A549 treated with CORT108297 at 1 μM for 4 hours (cell line): ENCODE measurements around the gene PRAC2. TPM values are rescaled to one million over a fixed set of nuclear protein-coding genes. Genes with fewer than 3 reads are reported as not detected.

Experiments used
- total RNA-seq: library from RNA; stranded (reverse); fragments of 200-300 nt; extraction: Qiagen RNA extraction; gene quantifications from 5 replicates; pipeline ENCODE4 v1.2.3, GENCODE V29; 2022

PRAC2 gene
- total RNA-seq, result not detected in 5 replicates

DNA sequence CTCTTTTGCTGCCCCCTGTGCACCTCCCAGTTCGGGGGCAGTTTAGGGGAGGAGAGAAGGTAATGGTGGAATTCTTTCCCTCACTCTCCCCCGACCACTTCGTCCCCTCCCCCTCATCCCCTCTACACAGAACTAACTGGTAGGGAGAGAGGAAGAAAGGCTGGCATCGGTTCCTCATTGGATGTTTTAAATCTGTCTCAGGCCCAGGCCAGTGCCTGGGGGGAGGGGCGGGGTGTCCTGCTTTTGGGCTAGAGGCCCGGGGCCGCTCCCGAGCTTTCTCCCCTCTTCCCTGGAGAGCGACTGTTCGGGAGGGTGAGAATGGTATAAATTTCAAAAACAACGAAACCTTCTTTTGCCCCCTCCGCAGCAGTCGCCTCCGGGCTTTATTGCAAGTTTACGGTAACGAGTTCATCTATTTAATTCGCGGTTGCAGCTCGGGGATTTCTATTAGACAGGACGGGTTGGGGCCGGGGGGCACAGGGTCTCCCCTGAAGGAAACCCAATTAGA, at the start of gene PRAC2:
Gene PRAC2 (plus strand): TSS at position 271 of the 508 bp plus-strand sequence. CDS start 1,226 bp downstream, outside the sequence.

DNA sequence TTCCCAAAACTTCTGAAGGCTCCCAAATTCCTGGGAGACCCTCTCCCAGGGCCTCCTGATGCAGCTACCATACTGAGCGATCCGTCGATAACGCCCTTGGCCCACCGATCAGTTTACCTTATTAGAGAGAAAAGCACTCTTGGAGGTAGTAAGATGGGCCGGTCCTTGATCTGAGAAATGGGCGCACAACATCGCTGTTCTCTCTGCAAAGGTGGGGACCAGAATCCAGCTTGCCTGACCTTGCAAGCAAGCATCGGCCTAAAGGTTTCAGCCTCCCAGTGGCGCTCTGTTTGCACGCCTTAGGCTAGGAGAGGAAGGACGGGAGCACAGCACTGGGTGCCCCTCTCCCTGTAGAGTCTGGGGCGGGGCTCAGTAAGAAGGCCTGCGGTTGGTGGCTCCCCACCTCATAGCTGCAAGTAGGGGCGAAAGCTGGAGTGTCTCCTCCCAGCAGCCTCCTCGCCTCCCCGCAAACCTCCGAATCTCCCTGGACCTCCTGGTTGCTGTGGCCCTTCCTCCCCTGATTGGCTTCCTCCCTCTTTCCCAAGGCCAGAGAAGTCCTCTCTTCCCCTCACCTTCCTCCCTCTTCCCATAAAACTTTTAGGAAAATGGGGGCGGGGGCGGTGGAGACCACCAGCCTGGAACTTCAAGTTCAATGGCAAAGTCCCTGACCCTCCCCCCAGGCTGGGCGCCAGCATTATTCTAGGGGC, 631 bp upstream of the PRAC2 start, which contains the start of gene PRAC1:
Gene PRAC1 (minus strand): TSS at position 318 of the 707 bp plus-strand sequence. CDS start 126 bp downstream, at position 192.

DNA sequence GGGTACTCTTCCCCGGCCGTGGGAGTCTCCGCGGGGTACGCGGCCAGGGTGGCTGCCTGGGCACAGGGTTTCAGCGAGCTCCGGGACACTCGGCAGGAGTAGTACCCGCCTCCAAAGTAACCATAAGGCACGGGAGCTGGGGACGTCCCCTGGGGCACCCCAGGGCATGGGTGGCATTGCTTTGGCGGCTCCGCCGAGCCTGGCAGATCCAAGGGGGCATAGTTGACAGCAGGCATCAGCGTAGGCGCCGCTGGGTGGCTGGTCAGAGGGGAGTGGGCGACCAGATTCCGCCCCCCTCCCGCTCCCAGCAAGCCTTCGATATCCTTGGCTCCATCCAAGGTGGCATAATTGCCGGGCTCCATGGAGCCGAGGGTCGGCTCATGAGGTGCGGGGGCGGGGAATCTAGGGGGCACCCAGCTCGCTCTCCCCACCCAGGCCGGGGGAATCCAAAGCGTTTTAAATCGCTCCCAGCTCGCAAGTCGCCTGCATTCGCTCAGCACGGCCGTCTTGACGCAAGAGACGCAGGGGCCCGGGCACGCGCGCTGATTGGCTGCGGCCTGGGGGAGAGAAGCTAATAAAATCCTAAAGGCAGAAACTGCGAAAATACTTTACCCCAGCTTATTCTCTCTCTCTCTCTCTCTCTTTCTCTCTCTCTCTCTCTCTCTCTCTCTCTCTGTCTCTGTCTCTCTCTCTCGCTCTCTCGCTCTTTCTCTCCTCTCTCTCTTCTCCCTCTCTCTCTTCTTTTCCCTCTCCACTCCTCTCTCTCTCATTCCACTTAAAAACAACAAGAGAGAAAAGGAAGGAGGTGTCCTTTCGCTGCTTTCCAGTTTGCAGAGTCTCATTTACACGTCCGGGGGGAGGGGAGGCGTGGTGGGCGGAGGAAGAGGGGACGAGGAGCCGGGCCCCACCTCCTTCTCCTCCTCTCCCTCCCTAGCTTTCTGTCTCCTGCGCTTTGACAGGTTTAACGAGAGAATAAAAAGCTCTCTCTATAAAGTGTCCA, 5.5 kb downstream of the PRAC2 start, which contains the start of gene HOXB13:
Gene HOXB13 (minus strand): TSS at position 519 of the 1,000 bp plus-strand sequence. CDS start 157 bp downstream, at position 362.

Other genes starting within 250 kb of the PRAC2 start
- not detected in 5 replicates for gene HOXB1, start 192.2 kb upstream of the PRAC2 start, total RNA-seq
- 0.51 to 0.76 TPM (median 0.55 TPM) in 5 replicates for gene HOXB2, start 178.1 kb upstream of the PRAC2 start, total RNA-seq
- 0.03 to 0.20 TPM (median 0.13 TPM) in 5 replicates for gene HOXB4, start 144.8 kb upstream of the PRAC2 start, total RNA-seq
- 4.6 to 6.8 TPM (median 5.7 TPM) in 5 replicates for gene HOXB3, start 132.9 kb upstream of the PRAC2 start, total RNA-seq
- gene HOXB5, start 129.4 kb upstream of the PRAC2 start, total RNA-seq, result 1.5 to 2.9 TPM (median 2.6 TPM) in 5 replicates
- gene HOXB6, start 118.2 kb upstream of the PRAC2 start, total RNA-seq, result 4.2 to 6.5 TPM (median 6.2 TPM) in 5 replicates
- gene HOXB7, start 112.2 kb upstream of the PRAC2 start, total RNA-seq, result 32.6 to 36.9 TPM (median 33.6 TPM) in 5 replicates
- 6.4 to 9.9 TPM (median 9.2 TPM) in 5 replicates for gene HOXB8, start 107.9 kb upstream of the PRAC2 start, total RNA-seq
- 7.5 to 8.7 TPM (median 7.8 TPM) in 5 replicates for gene HOXB9, start 96.8 kb upstream of the PRAC2 start, total RNA-seq
- gene PRAC1, start 667 bp upstream of the PRAC2 start, total RNA-seq, result not detected in 5 replicates
- gene HOXB13, start 5.6 kb downstream of the PRAC2 start, total RNA-seq, result 2.1 to 2.6 TPM (median 2.4 TPM) in 5 replicates
- gene TTLL6, start 94.0 kb downstream of the PRAC2 start, total RNA-seq, result 0.34 to 0.88 TPM (median 0.49 TPM) in 5 replicates
- 61.0 to 89.2 TPM (median 70.8 TPM) in 5 replicates for gene CALCOCO2, start 107.8 kb downstream of the PRAC2 start, total RNA-seq
- gene ATP5MC1, start 169.6 kb downstream of the PRAC2 start, total RNA-seq, result 490 to 706 TPM (median 580 TPM) in 5 replicates
- gene UBE2Z, start 185.2 kb downstream of the PRAC2 start, total RNA-seq, result 117 to 131 TPM (median 124 TPM) in 5 replicates
- gene SNF8, start 221.7 kb downstream of the PRAC2 start, total RNA-seq, result 287 to 322 TPM (median 302 TPM) in 5 replicates
- gene GIP, start 245.4 kb downstream of the PRAC2 start, total RNA-seq, result 2.8 to 6.2 TPM (median 4.6 TPM) in 5 replicates